Common myeloid progenitor, CD34-positive (primary cell): ENCODE data around the gene GIGYF2.

Experiments used
- CTCF ChIA-PET: fragments of 350-600 bp; sonication (Branson Sonifier 250); formaldehyde crosslinking; loops from one replicate; lab custom pipeline; 2021; ENCODE audit warnings: antibody characterized with exemption; lab: Charles Lee
- POLR2A ChIA-PET: fragments of 350-600 bp; sonication (Branson Sonifier 250); formaldehyde crosslinking; loops from one replicate; lab custom pipeline; 2021; ENCODE audit warnings: antibody characterized with exemption; lab: Charles Lee
- DNase-seq, 3 donors: peaks; one replicate each; pipeline versions ENCODE4 v3.0.0 to v3.0.0-alpha.2; 2013
- H3K27ac ChIP-seq, 2 experiments: 1 replicate in 1 of 2; 2 replicates in 1 of 2; pipeline ENCODE4 v1.7.0; 2013; ENCODE audit warnings: inconsistent platforms in 2 of 2, low read length in 2 of 2, mild to moderate bottlenecking in 2 of 2, low read depth in 1 of 2, moderate library complexity in 1 of 2; ENCODE audit not compliant: severe bottlenecking in 2 of 2, insufficient read depth in 1 of 2, poor library complexity in 1 of 2
- H3K27me3 ChIP-seq, 5 experiments: replicated peaks in 2 of 5; 1 replicate in 3 of 5; 2 replicates in 2 of 5; pipeline versions ENCODE4 v1.6.1 to v1.7.0; 2013; ENCODE audit warnings: low read length in 4 of 5, mild to moderate bottlenecking in 2 of 5, moderate library complexity in 2 of 5, inconsistent platforms in 1 of 5; ENCODE audit not compliant: insufficient read depth in 5 of 5, control insufficient read depth in 4 of 5
- H3K36me3 ChIP-seq, 4 experiments: 1 replicate in 2 of 4; 2 replicates in 2 of 4; pipeline versions ENCODE4 v1.6.1 to v1.7.0; 2013; ENCODE audit warnings: low read length in 3 of 4, control low read depth in 1 of 4, mild to moderate bottlenecking in 1 of 4; ENCODE audit not compliant: control insufficient read depth in 4 of 4, insufficient read depth in 4 of 4
- H3K4me1 ChIP-seq, 4 experiments: 1 replicate in 3 of 4; 2 replicates in 1 of 4; pipeline versions ENCODE4 v1.6.1 to v1.7.1; 2013; ENCODE audit warnings: low read length in 3 of 4, mild to moderate bottlenecking in 3 of 4, control low read depth in 1 of 4, inconsistent platforms in 1 of 4, moderate library complexity in 1 of 4; ENCODE audit not compliant: control insufficient read depth in 4 of 4, insufficient read depth in 4 of 4; ENCODE audit errors: control extremely low read depth in 1 of 4
- H3K4me3 ChIP-seq, 7 experiments: 1 replicate in 4 of 7; 2 replicates in 3 of 7; pipeline versions ENCODE4 v1.5.1 to v1.7.0; 2013; ENCODE audit warnings: mild to moderate bottlenecking in 7 of 7, low read length in 6 of 7, moderate library complexity in 6 of 7, inconsistent platforms in 2 of 7, low read depth in 2 of 7, control low read depth in 1 of 7; ENCODE audit not compliant: insufficient read depth in 4 of 7, control insufficient read depth in 1 of 7; ENCODE audit errors: extremely low read depth in 1 of 7
- H3K9me3 ChIP-seq, 5 experiments: 1 replicate in 4 of 5; 2 replicates in 1 of 5; pipeline versions ENCODE4 v1.6.1 to v1.7.1; 2013; ENCODE audit warnings: low read length in 4 of 5, mild to moderate bottlenecking in 2 of 5, inconsistent platforms in 1 of 5, low read depth in 1 of 5, moderate library complexity in 1 of 5; ENCODE audit not compliant: control insufficient read depth in 4 of 5, insufficient read depth in 2 of 5; ENCODE audit errors: control extremely low read depth in 1 of 5
- WGBS: methylation state at CpG from one replicate; pipeline ENCODE4 v1.1.5; 2013; ENCODE audit not compliant: insufficient coverage; 5-methylcytosine and 5-hydroxymethylcytosine counted together

The GIGYF2 gene

GRCh38 chr2:232871835-232872736, 175.0 kb downstream of the GIGYF2 start:
- ChIA-PET CTCF (interaction anchor here (1.1 to 1.4 kb wide), 4 partner anchors 9 to 181 kb away, joined by 3 to 5 read pairs (median 3); no protein-coding TSS in a partner anchor), POLR2A (no interaction called here)
- no peak for DNase-seq
- Histone ChIP-seq H3K4me1 (peaks cover 0 to 27% (median 17%) of the 10 kb centered on the region in 4 experiments), H3K27ac (no peak overlapping the region), H3K9me3 (no peaks in the 10 kb centered on the region), H3K27me3 (peaks cover 0 to 24% (median 3%) of the 10 kb centered on the region in 5 experiments), H3K4me3 (no peak overlapping the region), H3K36me3 (peaks cover 0 to 2% (median 0%) of the 10 kb centered on the region in 4 experiments)
- WGBS: 93% methylated on average over 17 of the region's 22 CpGs

GRCh38 chr2:232872826-232873225, 175.7 kb downstream of the GIGYF2 start:
- Histone ChIP-seq H3K27ac (no peak overlapping the region), H3K36me3 (peaks cover 0 to 2% (median 0%) of the 10 kb centered on the region in 4 experiments), H3K27me3 (peaks cover 0 to 26% (median 5%) of the 10 kb centered on the region in 5 experiments), H3K4me3 (no peak overlapping the region), H3K4me1 (peaks cover 0 to 28% (median 17%) of the 10 kb centered on the region in 4 experiments), H3K9me3 (no peaks in the 10 kb centered on the region)
- ChIA-PET CTCF (interaction anchor here (0.6 to 1.2 kb wide), 3 partner anchors 23 to 406 kb away, joined by 3 to 5 read pairs (median 3); no protein-coding TSS in a partner anchor), POLR2A (no interaction called here)
- WGBS: 100% methylated on average over 9 of the region's 9 CpGs
- no peak for DNase-seq

GRCh38 chr2:232873292-232873908, 176.3 kb downstream of the GIGYF2 start:
- WGBS: 96% methylated on average over 14 of the region's 14 CpGs
- no peak for DNase-seq
- ChIA-PET CTCF (interaction anchor here (0.6 to 1.6 kb wide), 3 partner anchors 31 to 405 kb away, joined by 3 read pairs; no protein-coding TSS in a partner anchor), POLR2A (no interaction called here)
- Histone ChIP-seq H3K27ac (no peak overlapping the region), H3K27me3 (peaks cover 0 to 26% (median 5%) of the 10 kb centered on the region in 5 experiments), H3K4me1 (peaks cover 0 to 28% (median 17%) of the 10 kb centered on the region in 4 experiments), H3K36me3 (peaks cover 0 to 2% (median 0%) of the 10 kb centered on the region in 4 experiments), H3K9me3 (no peaks in the 10 kb centered on the region), H3K4me3 (no peak overlapping the region)

GRCh38 chr2:232873909-232874641, 176.9 kb downstream of the GIGYF2 start:
- peaks cover 0 to 26% (median 5%) of the 10 kb centered on the region in 5 experiments for H3K27me3 ChIP-seq
- DNase-seq: no peak
- no peaks in the 10 kb centered on the region for H3K9me3 ChIP-seq
- peaks cover 0 to 2% (median 0%) of the 10 kb centered on the region in 4 experiments for H3K36me3 ChIP-seq
- peaks cover 0 to 28% (median 17%) of the 10 kb centered on the region in 4 experiments for H3K4me1 ChIP-seq
- H3K27ac ChIP-seq: no peak overlapping the region
- ChIA-PET POLR2A (no interaction called here), CTCF (interaction anchor here (1.2 to 1.6 kb wide), 3 partner anchors 12 to 51 kb away, joined by 3 to 5 read pairs (median 3); no protein-coding TSS in a partner anchor)
- no peak overlapping the region for H3K4me3 ChIP-seq
- WGBS: 88% methylated on average over 4 of the region's 6 CpGs

- CTCF ChIA-PET: interaction anchor here (1.4 to 1.6 kb wide), 2 partner anchors 12 to 51 kb away, joined by 3 to 5 read pairs; no protein-coding TSS in a partner anchor
- Histone ChIP-seq H3K36me3 (peaks cover 0 to 2% (median 0%) of the 10 kb centered on the region in 4 experiments), H3K9me3 (no peaks in the 10 kb centered on the region), H3K27ac (no peak overlapping the region), H3K4me1 (peaks cover 0 to 28% (median 17%) of the 10 kb centered on the region in 4 experiments), H3K27me3 (peaks cover 0 to 26% (median 5%) of the 10 kb centered on the region in 5 experiments), H3K4me3 (no peak overlapping the region)
- 92% methylated on average over 16 of the region's 16 CpGs for WGBS
- POLR2A ChIA-PET: no interaction called here
- no peak for DNase-seq
Observed at GRCh38 chr2:232874677-232875223, 177.6 kb downstream of the GIGYF2 start.
